HEK293T (cell line): Measurements from ENCODE around the gene CCT3.

Experiments
- ARNT ChIP-seq: fragments of 450-650 bp; IDR thresholded peaks from 2 replicates; pipeline ENCODE4 v1.6.1; 2017; ENCODE audit warnings: mild to moderate bottlenecking
- FOXA1 ChIP-seq: fragments of 450-650 bp; IDR thresholded peaks from 2 replicates; pipeline ENCODE4 v1.6.1; 2016; ENCODE audit warnings: mild to moderate bottlenecking
- FOXK2 ChIP-seq: fragments of 450-650 bp; IDR thresholded peaks from 2 replicates; pipeline ENCODE4 v1.6.1; 2016; ENCODE audit warnings: mild to moderate bottlenecking
- FOXM1 ChIP-seq: fragments of 450-650 bp; IDR thresholded peaks from 2 replicates; pipeline ENCODE4 v1.6.1; 2017; ENCODE audit warnings: mild to moderate bottlenecking, borderline replicate concordance
- LEF1 ChIP-seq: fragments of 450-650 bp; IDR thresholded peaks from 2 replicates; pipeline ENCODE4 v1.6.1; 2017; ENCODE audit warnings: mild to moderate bottlenecking, borderline replicate concordance
- PKNOX1 ChIP-seq: fragments of 450-650 bp; IDR thresholded peaks from 2 replicates; pipeline ENCODE4 v1.6.1; 2016
- SP1 ChIP-seq: fragments of 450-650 bp; IDR thresholded peaks from 2 replicates; pipeline ENCODE4 v1.6.1; 2017

DNA sequence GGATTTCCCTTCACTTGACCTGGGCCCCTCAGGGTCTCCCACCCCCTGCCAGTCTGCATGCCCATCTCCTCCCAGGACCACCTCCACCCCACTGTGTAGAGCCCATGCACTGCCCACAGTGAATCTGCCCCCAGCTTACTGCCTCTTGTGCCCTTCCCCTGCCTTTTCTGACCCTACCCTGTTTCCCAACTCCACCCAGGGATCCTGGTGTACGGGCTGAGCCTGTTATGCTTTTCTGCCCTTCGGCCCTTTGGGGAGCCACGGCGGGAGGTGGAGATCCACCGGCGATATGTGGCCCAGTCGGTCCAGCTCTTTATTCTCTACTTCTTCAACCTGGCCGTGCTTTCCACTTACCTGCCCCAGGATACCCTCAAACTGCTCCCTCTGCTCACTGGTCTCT, 52.0 kb downstream of the CCT3 start:
- no peak for TF ChIP-seq LEF1
- no peak for TF ChIP-seq FOXA1
- TF ChIP-seq ARNT = no peak
- no peak for TF ChIP-seq PKNOX1
- TF ChIP-seq FOXM1 = no peak
- no peak for TF ChIP-seq SP1
- no peak for TF ChIP-seq FOXK2
